HG03135 (cell line): ENCODE measurements around the gene LRRC52.

Experiments
- ATAC-seq: cut with Tn5 transposase; IDR thresholded peaks from one replicate; pipeline ENCODE4 v1.9.1; 2021; ENCODE audit warnings: mild to moderate bottlenecking, moderate library complexity; ENCODE audit not compliant: unreplicated experiment

LRRC52 gene

GRCh38 chr1:165543532-165544438 lies at the start of gene LRRC52:
Gene LRRC52, plus strand, starts transcription at chr1:165544000. Its CDS starts 297 bp downstream, at chr1:165544297.
- ATAC-seq = no peak

DNA sequence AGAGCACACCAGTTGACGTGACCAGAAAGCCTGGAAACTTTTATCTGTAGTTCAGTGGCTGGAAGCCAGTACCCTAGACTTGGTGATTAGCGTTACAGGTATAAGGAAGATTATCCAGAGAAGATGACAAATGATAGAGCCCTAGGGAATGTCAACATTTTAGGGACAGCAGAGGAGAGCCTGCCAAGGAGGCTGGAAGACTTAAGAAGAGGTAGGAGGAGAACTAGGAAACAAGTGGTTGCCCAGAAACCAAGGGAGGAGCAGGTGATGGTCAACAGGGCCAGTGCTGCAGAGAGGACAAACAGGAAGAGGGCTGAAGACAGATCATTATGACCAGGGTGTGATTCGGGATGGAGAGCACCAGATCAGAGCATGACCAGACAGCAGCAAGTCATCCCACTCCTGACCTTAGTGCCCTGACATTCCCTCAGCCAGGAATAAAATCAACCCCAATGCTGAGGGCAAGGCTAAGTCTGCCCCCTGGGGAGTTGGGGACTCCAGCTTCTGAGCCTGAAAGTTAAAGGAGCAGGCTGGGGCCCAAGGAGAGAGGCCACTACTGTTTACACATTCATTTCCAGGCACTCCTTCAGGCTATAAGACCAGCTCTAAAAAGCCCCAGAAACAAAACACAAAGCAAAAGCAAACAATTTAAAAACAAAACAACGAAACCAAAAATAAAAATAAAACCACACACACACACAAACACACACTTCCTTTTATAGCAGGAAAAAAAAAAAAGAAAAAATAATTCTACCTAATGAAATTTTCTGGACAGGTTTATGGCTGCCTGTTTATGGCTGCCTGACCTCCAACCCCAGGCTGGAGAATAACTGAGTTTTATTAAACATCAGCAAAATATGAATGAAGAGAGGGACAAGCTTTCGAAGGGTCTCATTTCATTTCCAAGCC lies 48.6 kb upstream of the LRRC52 start:
- ATAC-seq = no peak

- ATAC-seq = no peak
Measured at GRCh38 chr1:165495858-165496205, 48.0 kb upstream of the LRRC52 start.

GRCh38 chr1:165496501-165496900 lies 47.3 kb upstream of the LRRC52 start:
- ATAC-seq = no peak

DNA sequence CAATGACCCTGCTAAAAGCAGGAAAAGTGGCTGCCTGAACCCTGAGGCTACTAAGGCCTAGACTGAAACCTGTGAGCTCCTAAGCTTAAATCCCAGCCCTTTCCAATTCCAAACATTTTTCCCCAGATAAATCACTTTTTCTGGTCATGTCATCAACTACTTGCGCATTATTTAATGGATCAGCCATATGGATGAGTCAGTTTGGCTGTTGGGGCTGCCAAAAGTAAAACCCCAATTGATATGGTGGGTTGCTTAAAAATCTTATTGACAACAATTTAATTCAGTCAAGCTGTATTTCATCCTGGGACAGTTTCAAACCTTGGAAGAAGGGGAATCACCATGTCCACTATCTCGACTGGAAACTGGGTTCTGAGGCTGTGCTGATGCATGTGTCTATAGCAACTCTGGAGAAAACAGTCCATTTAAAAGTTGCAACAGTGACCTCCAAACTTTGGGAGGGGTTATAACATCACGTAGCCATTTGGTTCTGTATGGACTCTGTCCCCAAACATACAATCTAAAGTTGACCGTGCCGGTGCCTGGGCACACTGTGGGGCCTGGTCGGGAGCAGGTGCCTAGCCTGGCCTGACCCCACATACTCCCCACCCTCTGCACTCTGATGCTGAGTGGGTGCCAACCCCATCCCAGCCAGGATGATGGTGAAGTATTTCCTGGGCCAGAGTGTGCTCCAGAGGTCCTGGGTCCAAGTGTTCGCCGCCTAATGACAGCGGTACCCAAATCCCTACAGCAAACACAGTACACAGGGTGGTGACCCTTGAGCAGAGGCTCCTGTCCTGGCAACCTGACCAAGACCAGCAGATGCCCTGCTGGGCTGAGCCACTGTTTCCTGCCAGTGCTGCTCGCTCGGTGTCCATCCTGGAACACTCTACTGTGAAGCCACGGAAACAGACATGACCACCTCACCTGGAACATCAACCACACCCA lies 46.5 kb upstream of the LRRC52 start:
- ATAC-seq = no peak

DNA sequence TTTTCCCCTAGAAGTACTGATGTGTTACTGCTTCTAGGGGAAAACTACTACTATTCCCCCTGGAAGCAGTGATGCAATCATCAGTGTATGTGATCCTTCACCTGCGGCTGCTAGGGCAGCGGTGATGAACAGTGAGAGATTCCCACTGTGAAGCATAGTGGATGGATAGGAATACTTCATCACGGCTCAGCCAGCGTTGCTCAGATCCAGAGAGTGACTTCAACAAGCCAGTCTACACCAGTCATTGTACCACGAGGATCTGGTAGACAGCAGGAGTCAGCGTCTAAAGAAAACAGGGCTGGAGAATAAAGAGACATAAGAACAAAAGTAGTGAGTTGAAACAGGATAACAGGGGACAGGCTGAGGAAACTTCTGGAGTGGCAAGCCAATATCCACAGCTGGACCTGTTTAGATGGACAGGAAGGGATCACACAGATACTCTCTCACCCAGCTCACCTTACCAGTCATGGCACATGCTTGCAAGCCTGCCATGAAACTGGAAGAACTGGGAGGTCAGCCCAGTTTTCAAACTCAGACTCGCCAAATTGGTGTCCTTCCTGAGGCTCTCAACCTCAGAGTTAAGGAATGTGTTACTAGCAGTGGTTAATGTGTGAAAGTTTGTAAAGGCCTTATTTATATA lies 42.4 kb upstream of the LRRC52 start:
- ATAC-seq = no peak

GRCh38 chr1:165501970-165502348 lies 41.8 kb upstream of the LRRC52 start:
- ATAC-seq = no peak

DNA sequence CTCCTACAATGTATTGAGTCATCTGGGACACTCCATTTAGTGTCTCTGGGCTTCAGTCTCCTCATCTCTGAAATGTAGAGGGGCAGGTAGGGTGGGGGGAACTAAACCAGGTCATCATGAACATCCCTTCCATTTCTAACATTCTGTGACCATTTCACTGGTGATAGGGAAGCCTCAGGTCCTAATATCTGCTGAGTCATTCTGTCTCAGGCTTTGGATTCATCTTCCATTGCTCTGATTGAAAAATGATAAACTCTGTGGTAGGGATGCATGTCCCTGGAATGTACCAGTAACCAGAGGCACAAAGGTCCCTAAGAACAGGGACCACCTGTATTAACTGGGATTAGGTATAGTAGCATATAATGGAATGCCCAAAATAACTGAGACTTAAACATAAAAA lies 36.2 kb upstream of the LRRC52 start:
- ATAC-seq = no peak

GRCh38 chr1:165508291-165508690 lies 35.5 kb upstream of the LRRC52 start:
- no peak for ATAC-seq

GRCh38 chr1:165512816-165513215 lies 31.0 kb upstream of the LRRC52 start:
- ATAC-seq = no peak

GRCh38 chr1:165516469-165516868 lies 27.3 kb upstream of the LRRC52 start:
- ATAC-seq = no peak

- ATAC-seq = no peak
Measured at GRCh38 chr1:165520646-165521045, 23.2 kb upstream of the LRRC52 start.

- no peak for ATAC-seq
Measured at GRCh38 chr1:165524639-165525285, 19.0 kb upstream of the LRRC52 start.

DNA sequence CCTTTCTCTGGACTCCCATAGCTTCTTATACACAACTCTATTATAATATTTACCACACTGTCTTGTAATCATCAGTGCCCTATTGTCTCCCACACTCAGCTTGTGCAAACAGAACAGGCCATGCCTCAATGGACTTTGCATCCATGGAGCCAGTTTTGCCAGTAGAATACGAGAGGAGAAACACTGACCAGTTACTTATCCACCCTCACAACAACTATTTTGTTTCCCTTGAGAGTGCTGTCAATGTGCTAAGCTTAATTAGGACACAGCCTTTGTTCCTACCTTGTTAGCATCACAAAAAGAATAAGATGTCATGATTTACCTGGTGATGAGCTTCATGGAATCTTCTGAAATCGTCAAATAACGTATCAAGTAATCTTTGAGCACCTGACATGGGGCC lies 18.1 kb upstream of the LRRC52 start:
- no peak for ATAC-seq

DNA sequence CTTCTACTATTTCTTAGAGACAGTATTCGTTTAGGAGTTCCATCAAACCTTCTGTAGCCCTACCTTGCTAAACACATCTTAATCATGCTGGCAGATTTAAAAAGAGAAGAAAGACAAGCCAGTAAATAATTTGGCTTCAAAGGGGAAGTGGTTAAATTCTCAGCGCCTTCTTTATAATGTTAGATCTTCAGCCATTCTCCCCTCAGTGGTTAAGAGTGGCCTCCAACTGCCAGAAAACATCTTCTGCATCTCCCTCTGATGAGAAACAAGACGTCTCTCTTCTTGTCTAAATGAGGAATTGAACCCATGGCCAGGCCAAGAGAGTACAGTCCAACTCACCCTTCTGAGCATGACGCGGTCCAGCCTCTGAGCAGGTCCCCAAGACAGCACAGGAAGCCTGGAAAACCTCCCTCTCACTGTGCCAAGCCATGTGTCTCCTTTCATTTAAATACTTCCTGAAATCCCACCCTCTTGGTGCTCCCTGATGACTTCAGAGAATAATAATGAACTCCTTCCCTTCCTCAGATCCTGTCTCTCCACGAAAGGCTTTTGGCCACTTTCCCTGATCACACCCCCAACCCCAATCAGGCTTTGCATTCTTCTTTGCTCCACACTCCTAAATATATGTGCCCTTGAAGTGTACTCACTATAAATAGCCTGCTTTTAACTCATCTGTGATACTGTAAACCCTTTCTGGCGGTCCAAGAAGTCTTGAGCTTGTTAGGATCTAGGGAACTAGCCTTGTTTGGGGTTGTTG lies 16.4 kb upstream of the LRRC52 start:
- ATAC-seq = no peak

DNA sequence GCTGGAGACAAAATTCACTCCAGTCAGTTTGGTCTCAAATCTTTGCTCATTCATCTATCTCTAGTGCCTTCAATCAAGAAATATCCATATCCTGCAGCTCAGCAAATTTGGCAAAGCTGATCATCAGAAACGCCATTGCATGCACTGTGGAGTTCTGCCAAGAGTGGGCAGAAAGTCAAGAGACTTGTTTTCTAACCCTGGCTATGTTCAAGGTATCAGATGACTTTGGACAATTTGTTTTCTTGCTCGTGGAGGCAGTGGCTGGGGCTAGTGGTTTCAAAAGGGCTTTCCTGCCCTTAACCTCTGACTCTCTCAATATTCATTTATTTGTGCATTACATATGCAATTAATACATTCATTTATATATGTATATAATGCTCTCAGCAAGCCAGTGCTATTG lies 12.8 kb upstream of the LRRC52 start:
- ATAC-seq = no peak

- ATAC-seq = no peak
Measured at GRCh38 chr1:165532053-165532452, 11.7 kb upstream of the LRRC52 start.

- no peak for ATAC-seq
Measured at GRCh38 chr1:165533254-165533653, 10.5 kb upstream of the LRRC52 start.

GRCh38 chr1:165536016-165536415 lies 7.8 kb upstream of the LRRC52 start:
- ATAC-seq = no peak
